AG09309 (cell line): ENCODE measurements around the gene TPO.

ENCODE experiments used
- DNase-seq: peaks from one replicate; pipeline ENCODE4 v3.0.0-alpha.2; 2010; ENCODE audit warnings: low read depth
- H3K4me3 ChIP-seq: 2 replicates; pipeline ENCODE4 v1.5.1; 2011; ENCODE audit warnings: mild to moderate bottlenecking, low read depth, low read length, moderate library complexity; ENCODE audit not compliant: control insufficient read depth
- TF ChIP-seq, protein P1 (sequence below): IDR thresholded peaks from 2 replicates; pipeline ENCODE4 v1.5.1; 2011; ENCODE audit warnings: mild to moderate bottlenecking, low read depth, low read length, inconsistent platforms; ENCODE audit not compliant: insufficient read depth, control insufficient read depth; ENCODE audit errors: missing control alignments

Gene TPO

DNA sequence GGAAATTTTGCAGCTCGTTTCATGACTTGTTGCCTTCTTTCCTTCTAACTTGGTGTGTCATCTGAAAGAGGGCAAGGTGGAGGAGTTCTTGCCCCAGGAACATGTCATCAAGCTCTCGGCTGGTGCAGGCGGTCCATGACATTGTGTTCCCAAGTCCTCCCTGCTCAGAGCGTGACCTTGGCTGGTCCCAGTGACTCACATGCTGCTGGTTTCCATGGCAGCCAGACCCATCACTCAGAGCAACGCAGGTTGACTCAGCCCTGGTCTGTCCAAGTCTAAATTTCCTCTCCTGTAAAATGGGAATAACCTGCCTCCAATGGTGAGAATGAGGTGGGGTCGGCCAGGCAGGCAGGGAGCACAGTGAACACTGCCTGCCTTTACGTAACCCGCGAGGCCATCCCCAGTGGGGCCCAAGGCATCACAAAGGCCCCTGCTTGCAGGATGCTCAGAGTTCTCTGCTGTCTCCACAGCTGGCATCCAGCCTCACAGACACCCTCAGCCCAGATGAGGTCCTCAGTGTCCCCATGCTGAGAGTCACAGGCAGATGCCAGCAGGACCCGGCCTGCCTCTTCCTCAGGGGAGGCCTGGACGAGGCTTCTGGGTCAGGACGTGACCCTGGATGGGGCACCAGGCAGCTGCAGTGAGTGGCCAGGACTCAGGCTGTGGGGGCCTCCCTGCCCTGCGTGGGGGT, 143.7 kb downstream of the TPO start:
- H3K4me3 ChIP-seq, result no peak overlapping the region
- DNase-seq, result no peak
- TF ChIP-seq, protein P1, sequence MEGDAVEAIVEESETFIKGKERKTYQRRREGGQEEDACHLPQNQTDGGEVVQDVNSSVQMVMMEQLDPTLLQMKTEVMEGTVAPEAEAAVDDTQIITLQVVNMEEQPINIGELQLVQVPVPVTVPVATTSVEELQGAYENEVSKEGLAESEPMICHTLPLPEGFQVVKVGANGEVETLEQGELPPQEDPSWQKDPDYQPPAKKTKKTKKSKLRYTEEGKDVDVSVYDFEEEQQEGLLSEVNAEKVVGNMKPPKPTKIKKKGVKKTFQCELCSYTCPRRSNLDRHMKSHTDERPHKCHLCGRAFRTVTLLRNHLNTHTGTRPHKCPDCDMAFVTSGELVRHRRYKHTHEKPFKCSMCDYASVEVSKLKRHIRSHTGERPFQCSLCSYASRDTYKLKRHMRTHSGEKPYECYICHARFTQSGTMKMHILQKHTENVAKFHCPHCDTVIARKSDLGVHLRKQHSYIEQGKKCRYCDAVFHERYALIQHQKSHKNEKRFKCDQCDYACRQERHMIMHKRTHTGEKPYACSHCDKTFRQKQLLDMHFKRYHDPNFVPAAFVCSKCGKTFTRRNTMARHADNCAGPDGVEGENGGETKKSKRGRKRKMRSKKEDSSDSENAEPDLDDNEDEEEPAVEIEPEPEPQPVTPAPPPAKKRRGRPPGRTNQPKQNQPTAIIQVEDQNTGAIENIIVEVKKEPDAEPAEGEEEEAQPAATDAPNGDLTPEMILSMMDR, result no peak

DNA sequence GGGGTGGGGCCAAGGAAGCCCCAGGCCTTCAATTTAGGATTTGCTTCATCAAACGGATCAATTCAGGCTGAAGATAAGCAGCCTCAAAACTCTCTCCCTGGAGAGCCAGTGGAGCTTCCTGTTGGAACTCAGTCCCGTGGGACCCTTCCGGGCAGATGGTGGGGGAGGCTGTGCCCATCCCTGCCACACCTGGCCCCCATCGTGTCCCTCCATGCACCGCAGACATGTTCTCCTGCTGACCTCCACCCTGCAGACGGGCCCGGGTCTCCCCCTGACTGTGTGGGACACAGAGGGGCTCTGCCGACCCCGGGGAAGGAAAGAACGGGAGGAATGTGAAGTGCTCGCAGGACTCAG, 144.2 kb downstream of the TPO start:
- TF ChIP-seq, protein P1, result no peak
- no peak for DNase-seq
- H3K4me3 ChIP-seq, result no peak overlapping the region

DNA sequence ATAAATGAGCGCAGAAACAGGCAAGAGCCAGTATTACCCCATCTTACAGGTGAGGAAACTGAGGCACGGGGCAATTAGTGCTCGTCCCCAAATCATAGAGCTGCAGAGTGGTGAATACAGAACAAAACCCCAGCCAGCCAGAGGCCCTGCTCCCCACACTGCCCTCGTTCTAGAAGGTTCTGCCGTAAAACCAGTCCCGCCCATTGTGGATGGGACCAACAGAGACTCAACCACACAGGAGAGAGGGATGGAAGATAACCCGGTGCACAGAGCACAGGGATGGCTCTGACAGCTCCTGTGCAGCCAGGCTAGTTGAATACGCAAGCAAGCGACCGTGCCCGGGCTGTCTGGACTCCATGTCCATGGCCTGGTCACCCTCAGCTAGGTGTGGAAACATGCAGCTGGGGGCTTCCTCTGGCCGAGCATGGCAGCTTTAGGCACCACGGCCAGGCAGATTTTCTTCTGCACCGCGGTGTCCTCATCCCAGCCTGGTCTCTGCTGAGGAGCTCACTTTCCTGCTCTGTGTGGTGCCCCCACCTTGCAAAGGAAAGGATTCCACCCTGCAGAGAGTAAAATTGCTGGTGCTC, 146.4 kb downstream of the TPO start:
- H3K4me3 ChIP-seq, result no peak overlapping the region
- TF ChIP-seq, protein P1, result no peak
- no peak for DNase-seq

DNA sequence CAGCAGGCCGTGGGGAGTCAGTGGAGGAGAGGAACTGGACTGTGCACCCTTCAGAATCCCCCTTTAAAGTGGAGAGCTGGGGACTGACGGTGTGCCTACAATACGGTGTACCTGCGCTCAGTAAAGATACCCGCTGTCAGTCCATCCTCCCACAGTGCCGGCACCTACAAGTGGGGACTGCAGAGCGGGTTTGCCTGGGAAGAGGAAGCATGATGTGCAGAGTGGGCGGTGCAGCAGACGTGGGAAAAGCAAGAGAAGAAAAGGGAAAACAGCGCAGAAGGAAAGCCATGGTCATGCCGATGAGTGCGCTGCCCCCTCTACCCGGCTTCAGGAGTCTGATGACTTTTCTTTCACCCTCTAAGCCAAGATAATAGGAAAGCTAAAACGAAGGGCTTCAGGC, 148.0 kb downstream of the TPO start:
- no peak for DNase-seq
- TF ChIP-seq, protein P1, result no peak
- H3K4me3 ChIP-seq, result no peak overlapping the region

DNA sequence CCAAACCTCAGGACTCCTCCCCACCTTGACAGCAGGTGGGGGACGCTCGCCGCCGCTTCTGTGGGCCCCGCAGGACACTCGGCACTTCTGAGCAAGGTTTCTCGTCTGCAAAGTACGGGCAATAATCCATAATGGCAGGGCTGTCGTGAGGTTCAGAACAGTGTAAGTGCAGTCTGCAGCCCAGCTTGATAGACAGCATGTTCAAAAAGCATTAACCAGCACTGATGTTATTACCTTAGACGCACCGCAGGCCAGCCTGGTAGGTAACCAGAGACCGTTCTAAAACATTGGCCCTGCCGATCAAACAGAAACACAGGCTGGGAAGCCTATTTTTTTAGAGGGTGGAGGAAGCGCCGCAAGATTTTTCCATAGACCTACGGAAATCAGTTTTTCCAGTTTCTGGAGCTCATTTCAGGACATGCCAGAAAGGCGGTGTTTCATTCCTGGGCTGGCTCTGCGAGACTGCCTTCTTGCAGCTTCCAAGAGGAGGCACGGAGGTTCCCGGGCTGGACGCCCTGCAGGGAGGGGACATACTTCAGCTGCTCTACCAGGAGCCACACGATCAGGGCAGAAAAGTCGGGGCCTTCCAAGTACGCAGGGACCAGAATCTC, 148.7 kb downstream of the TPO start:
- no peak overlapping the region for H3K4me3 ChIP-seq
- TF ChIP-seq, protein P1, result no peak
- DNase-seq, result no peak

DNA sequence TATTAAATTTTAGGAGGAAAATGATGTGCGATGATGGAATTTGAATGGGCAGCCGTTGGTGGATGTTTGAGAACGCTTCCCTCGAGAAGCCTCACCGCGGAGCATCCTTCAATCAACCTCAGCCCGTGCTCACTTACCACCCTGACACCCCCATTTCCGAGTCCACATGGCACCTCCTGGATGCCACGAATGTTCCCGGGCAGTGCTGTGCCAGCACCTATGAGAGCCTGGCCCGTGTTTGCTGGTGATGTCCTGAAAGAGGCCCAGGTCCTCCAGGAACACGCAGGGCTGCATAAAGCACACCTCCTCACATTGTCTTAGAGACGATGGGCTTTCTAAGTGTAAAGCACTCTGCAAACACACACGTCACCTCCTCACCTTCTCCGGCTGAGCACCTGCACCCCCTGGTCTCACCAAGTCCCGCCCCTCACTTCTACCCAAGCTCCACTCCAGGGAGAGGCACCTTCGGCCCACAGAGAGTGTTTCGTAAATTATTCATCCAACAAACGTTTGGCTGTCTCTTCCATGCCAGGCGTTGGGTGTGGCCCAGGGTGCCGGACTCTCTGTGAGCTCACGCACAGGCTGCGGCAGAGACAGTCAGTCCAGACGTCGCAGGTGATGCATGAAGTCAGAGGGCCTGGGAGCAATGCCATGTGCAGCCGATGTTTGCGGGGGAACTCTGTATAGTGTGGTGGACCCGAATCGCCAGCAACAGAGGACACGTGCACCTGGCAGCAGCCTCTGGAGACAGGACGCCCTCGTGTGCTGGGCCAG, 150.0 kb downstream of the TPO start:
- no peak for DNase-seq
- TF ChIP-seq, protein P1, result no peak
- no peak overlapping the region for H3K4me3 ChIP-seq
